VCaP (cell line): ENCODE measurements around the gene IFNAR1.

ENCODE experiments used
- H3K27ac ChIP-seq: fragments of 450-650 bp; 2 replicates; pipeline ENCODE4 v1.5.1; 2017
- CTCF ChIP-seq: fragments of 450-650 bp; conservative IDR thresholded peaks from 2 replicates; pipeline ENCODE4 v1.5.1; 2017; ENCODE audit warnings: mild to moderate bottlenecking, moderate library complexity

The IFNAR1 gene

GRCh38 chr21:33286600-33287456, 37.9 kb upstream of the IFNAR1 start:
- peak overlapping the region; percentile 58 for H3K27ac ChIP-seq
- TF ChIP-seq CTCF = no peak

GRCh38 chr21:33289199-33289819, 35.5 kb upstream of the IFNAR1 start:
- TF ChIP-seq CTCF = no peak
- peak overlapping the region; percentile 29; the same call in 1 of the 2 replicates for H3K27ac ChIP-seq

- no peak for TF ChIP-seq CTCF
- peak overlapping the region; percentile 29; the same call in 1 of the 2 replicates for H3K27ac ChIP-seq
Observed at GRCh38 chr21:33290441-33290840, 34.3 kb upstream of the IFNAR1 start.

- TF ChIP-seq CTCF = no peak
- peak overlapping the region; percentile 53; the same call in 1 of the 2 replicates for H3K27ac ChIP-seq
Observed at GRCh38 chr21:33291686-33292085, 33.1 kb upstream of the IFNAR1 start.

- peak overlapping the region; percentile 53 for H3K27ac ChIP-seq
- TF ChIP-seq CTCF = no peak
Observed at GRCh38 chr21:33292724-33293123, 32.0 kb upstream of the IFNAR1 start.

GRCh38 chr21:33293136-33293535, 31.6 kb upstream of the IFNAR1 start:
- TF ChIP-seq CTCF = no peak
- peak overlapping the region; percentile 53 for H3K27ac ChIP-seq

GRCh38 chr21:33293811-33294216, 31.0 kb upstream of the IFNAR1 start:
- H3K27ac ChIP-seq = peak overlapping the region; percentile 53; the same call in 1 of the 2 replicates
- TF ChIP-seq CTCF = no peak
